AG04449 (cell line): ENCODE measurements around the gene NDRG2.

Experiments used
- CTCF ChIA-PET: fragments of 350-600 bp; formaldehyde crosslinking; extraction: SDS; loops from one replicate; lab custom pipeline; 2021; ENCODE audit warnings: antibody characterized with exemption; lab: Yijun Ruan, JAX
- POLR2A ChIA-PET: fragments of 400-600, 350-600 bp; formaldehyde crosslinking; extraction: SDS; loops from one replicate; lab custom pipeline; 2020; ENCODE audit warnings: antibody characterized with exemption, inconsistent platforms; lab: Yijun Ruan, JAX
- DNase-seq: peaks from one replicate; pipeline ENCODE4 v3.0.0-alpha.2; 2010; ENCODE audit warnings: low read depth, low spot score
- H3K4me3 ChIP-seq: 2 replicates; pipeline ENCODE4 v1.5.1; 2011; ENCODE audit warnings: low read depth, mild to moderate bottlenecking, control low read depth, low read length
- TF ChIP-seq, protein P1 (sequence below): IDR thresholded peaks from one replicate; pipeline ENCODE4 v1.5.1; 2011; ENCODE audit warnings: mild to moderate bottlenecking, moderate library complexity, low read length, control low read depth, inconsistent platforms; ENCODE audit not compliant: insufficient read depth; ENCODE audit errors: missing control alignments

NDRG2 gene

DNA sequence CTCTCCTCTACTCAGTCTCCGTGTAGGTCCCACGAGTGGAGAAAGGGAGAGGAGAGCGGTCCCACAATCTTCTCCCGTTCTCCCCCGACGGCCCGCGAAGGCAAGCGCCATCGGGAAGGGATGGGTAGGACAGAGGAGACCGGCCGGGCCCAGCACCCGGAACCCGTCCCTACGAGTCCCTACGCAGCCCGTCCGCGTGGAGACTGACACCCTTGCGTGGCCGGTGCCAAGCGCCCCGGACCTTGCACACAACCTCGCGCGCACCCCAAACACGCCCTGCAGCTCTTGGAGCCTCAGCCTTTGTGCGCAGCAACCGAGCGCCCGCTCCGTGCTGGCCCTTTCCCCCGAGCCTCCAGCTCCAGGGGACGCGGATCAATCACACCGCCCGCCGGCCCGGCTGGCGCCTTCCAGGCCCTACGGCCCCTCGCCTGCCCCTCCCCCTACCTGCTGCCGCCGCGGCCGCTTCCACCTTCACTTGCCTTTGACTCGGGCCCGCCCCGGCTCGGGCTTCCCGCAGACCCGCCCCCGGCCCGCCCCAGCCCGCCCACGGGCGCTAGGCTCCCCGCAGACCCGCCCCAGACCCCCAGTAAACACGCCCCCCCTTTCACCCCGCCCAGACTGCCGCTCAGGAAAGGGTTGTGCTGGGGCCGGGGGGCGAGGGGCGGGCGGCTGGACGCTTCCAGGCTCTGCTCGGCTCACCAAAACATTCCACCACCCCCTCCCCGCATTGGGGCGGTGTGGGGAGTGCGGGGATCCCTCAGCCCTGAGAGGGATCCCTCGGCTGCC is at the start of gene NDRG2:
Gene NDRG2, minus strand, starts transcription at position 477 of the 786 bp plus-strand sequence. CDS start 1,746 bp downstream, outside the sequence.
- H3K4me3 ChIP-seq, result peak within 1 kb of the TSS; percentile 43
- TF ChIP-seq, protein P1, sequence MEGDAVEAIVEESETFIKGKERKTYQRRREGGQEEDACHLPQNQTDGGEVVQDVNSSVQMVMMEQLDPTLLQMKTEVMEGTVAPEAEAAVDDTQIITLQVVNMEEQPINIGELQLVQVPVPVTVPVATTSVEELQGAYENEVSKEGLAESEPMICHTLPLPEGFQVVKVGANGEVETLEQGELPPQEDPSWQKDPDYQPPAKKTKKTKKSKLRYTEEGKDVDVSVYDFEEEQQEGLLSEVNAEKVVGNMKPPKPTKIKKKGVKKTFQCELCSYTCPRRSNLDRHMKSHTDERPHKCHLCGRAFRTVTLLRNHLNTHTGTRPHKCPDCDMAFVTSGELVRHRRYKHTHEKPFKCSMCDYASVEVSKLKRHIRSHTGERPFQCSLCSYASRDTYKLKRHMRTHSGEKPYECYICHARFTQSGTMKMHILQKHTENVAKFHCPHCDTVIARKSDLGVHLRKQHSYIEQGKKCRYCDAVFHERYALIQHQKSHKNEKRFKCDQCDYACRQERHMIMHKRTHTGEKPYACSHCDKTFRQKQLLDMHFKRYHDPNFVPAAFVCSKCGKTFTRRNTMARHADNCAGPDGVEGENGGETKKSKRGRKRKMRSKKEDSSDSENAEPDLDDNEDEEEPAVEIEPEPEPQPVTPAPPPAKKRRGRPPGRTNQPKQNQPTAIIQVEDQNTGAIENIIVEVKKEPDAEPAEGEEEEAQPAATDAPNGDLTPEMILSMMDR, result no peak
- no peak for DNase-seq
- POLR2A ChIA-PET, result interaction anchor here (0.6 kb wide), 1 partner anchor 55 kb away, joined by 6 read pairs; no protein-coding TSS in a partner anchor
- CTCF ChIA-PET, result interaction anchor here (0.9 to 3.0 kb wide), 6 partner anchors 10 to 80 kb away, joined by 3 to 28 read pairs (median 10); no protein-coding TSS in a partner anchor

DNA sequence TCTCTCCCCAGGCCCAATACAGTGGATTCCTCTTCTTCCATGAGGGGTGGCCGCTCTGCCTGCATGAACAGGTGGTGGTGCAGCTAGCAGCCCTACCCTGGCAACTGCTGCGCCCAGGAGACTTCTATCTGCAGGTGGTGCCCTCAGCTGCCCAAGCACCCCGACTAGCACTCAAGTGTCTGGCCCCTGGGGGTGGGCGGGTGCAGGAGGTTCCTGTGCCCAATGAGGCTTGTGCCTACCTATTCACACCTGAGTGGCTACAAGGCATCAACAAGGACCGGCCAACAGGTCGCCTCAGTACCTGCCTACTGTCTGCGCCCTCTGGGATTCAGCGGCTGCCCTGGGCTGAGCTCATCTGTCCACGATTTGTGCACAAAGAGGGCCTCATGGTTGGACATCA is 49.1 kb upstream of the NDRG2 start:
- DNase-seq, result no peak
- TF ChIP-seq, protein P1, result no peak
- no peak overlapping the region for H3K4me3 ChIP-seq
- ChIA-PET POLR2A (no interaction called here), CTCF (interaction anchor here (0.8 to 6.6 kb wide), 8 partner anchors 11 to 103 kb away, joined by 3 to 164 read pairs (median 6); no protein-coding TSS in a partner anchor)

DNA sequence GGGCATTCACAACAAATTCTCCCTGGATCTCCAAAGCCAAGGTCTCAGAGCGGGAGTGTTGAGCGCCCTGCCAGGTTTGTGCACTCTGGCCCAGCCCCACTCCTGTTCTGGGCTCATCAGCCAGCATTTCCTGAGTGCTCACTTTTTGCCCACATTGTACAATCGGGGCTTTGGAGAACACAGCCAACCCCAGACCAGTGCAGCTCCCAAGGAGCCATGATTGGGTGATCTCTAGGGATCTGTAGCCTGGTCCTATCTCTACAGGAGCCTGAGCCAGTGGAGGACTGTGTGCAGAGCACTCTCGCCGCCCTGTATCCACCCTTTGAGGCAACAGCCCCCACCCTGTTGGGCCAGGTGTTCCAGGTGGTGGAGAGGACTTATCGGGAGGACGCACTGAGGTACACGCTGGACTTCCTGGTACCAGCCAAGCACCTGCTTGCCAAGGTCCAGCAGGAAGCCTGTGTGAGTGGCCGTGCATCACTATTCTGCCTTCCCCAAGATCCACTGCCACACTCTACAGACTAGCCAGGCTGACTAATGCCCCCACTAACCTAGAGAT is 48.0 kb upstream of the NDRG2 start:
- H3K4me3 ChIP-seq, result no peak overlapping the region
- TF ChIP-seq, protein P1, result no peak
- CTCF ChIA-PET, result interaction anchor here (0.9 to 6.6 kb wide), 8 partner anchors 11 to 102 kb away, joined by 3 to 164 read pairs (median 42); no protein-coding TSS in a partner anchor
- no peak for DNase-seq
- POLR2A ChIA-PET, result interaction anchor here (1.6 to 3.6 kb wide), 5 partner anchors 11 to 31 kb away, joined by 8 to 42 read pairs (median 16); no protein-coding TSS in a partner anchor

DNA sequence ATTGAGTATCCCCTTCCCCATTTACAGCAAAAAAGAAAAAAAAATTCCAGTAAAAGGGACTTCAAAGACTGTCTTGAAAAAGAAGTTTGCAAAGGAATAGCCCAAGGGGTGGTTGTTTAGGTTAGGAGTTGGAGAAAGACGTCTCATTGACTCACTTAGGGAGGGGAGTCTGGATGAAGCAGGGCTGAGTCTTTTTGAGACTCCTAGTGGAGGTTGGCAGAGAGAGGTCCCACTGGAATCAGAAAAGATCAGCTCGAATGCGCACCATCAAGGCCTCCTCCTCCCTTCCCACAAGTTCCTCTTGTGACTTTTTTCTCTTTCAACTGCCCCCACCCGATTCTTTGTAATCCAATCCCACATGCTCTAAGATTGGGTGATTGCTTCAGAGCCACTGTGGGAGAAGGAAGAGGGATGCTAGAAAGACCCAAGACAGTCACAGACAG is 47.2 kb upstream of the NDRG2 start:
- DNase-seq, result no peak
- TF ChIP-seq, protein P1, result peak; percentile 4
- ChIA-PET CTCF (interaction anchor here (1.3 to 6.6 kb wide), 10 partner anchors 11 to 61 kb away, joined by 3 to 164 read pairs (median 26); partner anchors contain the start of gene TMEM253), POLR2A (interaction anchor here (0.6 to 3.6 kb wide), 16 partner anchors 8 to 729 kb away, joined by 3 to 42 read pairs (median 6); partner anchors contain the start of genes APEX1, OSGEP, PARP2 and TMEM253)
- peak overlapping the region; percentile 81 for H3K4me3 ChIP-seq

DNA sequence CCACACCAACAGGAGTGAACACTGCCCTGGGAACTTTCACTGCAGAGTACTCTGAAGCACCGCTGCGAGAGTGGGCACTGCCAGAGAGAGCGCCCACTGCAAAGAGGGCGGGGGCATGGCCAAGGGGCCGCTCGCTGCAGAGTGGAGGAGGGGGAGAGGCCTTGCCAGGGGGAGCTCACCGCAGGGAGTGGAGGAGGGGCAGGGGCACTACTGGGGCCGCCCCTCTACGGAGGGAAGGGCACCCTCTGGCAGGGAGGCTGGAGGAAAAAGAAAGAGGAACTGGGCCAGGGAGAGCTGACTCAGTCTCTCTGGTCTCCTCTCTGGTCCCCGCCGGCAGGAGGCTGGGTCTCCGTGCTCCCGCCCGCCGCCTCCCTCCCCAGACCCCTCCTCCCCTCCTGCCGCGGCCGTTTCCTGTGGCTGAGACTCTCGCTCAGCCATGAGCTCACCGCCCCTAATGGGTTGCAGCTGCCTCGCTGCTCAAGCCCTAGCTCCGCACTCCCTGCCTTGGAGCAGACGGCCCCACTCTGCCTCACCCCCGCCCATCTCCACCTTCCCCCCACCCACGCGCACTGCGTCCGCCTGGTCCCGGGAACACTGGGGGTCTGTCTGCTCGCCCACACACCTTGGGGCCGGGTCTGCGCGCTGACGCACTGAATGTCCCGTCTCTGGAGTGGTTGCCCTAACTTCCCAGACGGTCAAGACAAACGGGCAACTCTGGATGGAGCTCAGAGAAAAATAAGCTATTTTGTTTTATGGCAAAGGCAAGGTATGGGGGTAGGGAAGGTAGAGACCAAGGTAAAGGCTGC is 46.6 kb upstream of the NDRG2 start:
- H3K4me3 ChIP-seq, result peak overlapping the region; percentile 81
- DNase-seq, result no peak
- ChIA-PET POLR2A (interaction anchor here (0.6 to 3.6 kb wide), 21 partner anchors 8 to 728 kb away, joined by 3 to 42 read pairs (median 5); partner anchors contain the start of genes APEX1, METTL3, OSGEP and PARP2), CTCF (interaction anchor here (0.7 to 6.6 kb wide), 15 partner anchors 10 to 388 kb away, joined by 3 to 164 read pairs (median 7); partner anchors contain the start of gene TMEM253)
- TF ChIP-seq, protein P1, result no peak
